HG03442 (cell line): ENCODE data around the gene ULK1.

Experiments
- ATAC-seq: cut with Tn5 transposase; IDR thresholded peaks from one replicate; pipeline ENCODE4 v1.9.1; 2021; ENCODE audit warnings: mild to moderate bottlenecking, moderate library complexity; ENCODE audit not compliant: unreplicated experiment

Gene ULK1

GRCh38 chr12:131907379-131908091, 13.1 kb downstream of the ULK1 start:
- ATAC-seq = no peak

- ATAC-seq = no peak
Measured at GRCh38 chr12:131908092-131909080, 14.0 kb downstream of the ULK1 start.

DNA sequence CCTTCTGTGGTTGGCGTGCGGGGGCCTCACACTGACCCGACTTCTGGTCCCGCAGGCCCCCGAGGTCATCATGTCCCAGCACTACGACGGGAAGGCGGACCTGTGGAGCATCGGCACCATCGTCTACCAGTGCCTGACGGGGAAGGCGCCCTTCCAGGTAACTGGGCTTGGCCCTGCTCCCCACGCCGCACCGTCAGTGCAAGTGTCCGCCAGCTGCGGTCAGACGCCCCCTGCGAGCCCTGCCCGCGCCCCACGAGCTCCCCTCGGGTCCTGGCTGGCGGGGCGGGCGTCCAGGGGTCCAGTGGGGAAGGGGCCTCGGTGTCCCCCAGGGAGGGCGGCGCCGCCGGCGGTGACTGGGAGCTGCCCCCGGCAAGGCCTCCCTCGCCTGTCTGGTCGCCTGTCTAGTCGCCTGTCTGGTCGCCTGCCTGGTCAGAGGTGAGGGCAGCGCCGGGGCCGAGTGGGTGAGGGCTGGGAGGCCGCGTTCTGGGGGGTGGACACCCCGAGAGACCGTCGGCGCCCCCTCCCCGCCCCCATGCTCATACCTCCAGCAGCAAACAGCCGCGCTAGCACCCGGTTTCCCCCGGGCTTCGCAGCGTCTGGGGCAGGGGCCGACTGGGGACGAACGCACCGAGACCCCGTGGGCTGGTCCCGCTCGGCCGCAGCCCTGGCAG, 14.8 kb downstream of the ULK1 start:
- ATAC-seq = no peak

GRCh38 chr12:131909752-131910219, 15.4 kb downstream of the ULK1 start:
- ATAC-seq = no peak

- ATAC-seq = no peak
Measured at GRCh38 chr12:131910302-131911027, 16.0 kb downstream of the ULK1 start.

- ATAC-seq = no peak
Measured at GRCh38 chr12:131911028-131911650, 16.7 kb downstream of the ULK1 start.

- no peak for ATAC-seq
Measured at GRCh38 chr12:131911851-131912477, 17.5 kb downstream of the ULK1 start.

DNA sequence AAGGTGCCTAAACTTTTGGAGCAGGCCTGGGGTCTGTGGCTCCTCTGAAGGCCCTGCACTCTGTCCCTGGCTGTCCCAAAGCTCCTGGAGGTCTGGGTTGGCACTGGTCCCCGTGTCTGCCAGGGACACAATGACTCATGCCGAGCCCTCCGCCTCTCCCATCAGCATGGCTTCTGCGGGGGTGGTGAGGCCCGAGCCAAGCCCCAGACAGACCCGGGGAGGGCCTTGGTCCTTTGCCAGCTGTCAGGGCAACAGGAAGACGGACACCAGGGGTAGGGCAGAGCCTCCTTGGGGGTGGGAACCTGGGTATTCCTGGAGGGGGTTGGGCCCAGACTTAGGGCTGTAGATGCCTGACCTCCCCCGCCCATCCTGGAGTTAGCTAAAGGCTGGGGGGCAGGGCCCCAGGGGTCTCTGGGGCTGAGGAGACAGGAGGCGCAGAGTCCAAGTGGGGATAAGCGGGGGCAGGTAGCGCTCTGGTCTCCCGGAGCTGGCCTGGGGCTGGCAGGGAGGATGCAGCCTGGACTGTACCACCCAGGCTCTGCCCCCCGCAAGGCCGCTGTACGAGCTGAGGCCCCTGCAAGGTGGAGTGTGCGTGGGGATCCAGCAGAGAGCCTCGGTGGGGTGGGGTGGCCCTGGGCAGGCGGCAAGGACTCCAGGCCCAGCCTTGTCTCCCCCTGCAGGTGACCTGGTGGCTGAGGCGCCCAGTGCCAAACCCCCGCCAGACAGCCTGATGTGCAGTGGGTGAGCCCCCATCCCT, 18.3 kb downstream of the ULK1 start:
- no peak for ATAC-seq

- no peak for ATAC-seq
Measured at GRCh38 chr12:131913666-131914065, 19.2 kb downstream of the ULK1 start.

DNA sequence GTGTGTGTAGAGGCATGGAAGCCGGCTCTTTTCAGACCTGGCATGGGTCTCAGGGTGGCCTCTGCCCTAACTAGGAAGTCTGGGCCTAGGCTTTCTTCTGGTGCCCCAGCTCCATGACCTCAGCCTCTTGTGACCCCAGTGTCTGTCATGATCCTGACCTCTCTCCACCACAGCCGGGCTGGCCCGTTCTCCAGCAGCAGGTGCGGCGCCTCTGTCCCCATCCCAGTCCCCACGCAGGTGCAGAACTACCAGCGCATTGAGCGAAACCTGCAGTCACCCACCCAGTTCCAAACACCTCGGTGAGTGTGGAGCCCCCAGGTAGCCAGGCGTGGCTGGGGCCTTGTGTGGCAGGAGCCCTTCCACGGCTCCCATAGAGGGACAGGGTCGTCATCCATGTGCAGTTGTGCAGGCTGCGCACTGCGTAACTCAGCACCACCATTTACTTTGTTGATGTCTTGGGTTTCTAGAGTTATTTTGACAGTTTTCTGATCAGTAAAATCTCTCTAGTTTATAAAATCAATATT, 19.8 kb downstream of the ULK1 start:
- ATAC-seq = no peak

GRCh38 chr12:131915000-131915689, 20.7 kb downstream of the ULK1 start:
- no peak for ATAC-seq

GRCh38 chr12:131915823-131916222, 21.4 kb downstream of the ULK1 start:
- no peak for ATAC-seq

GRCh38 chr12:131916306-131917138, 22.1 kb downstream of the ULK1 start:
- ATAC-seq = no peak

- ATAC-seq = no peak
Measured at GRCh38 chr12:131917139-131917710, 22.8 kb downstream of the ULK1 start.

- ATAC-seq = no peak
Measured at GRCh38 chr12:131917711-131918306, 23.4 kb downstream of the ULK1 start.

DNA sequence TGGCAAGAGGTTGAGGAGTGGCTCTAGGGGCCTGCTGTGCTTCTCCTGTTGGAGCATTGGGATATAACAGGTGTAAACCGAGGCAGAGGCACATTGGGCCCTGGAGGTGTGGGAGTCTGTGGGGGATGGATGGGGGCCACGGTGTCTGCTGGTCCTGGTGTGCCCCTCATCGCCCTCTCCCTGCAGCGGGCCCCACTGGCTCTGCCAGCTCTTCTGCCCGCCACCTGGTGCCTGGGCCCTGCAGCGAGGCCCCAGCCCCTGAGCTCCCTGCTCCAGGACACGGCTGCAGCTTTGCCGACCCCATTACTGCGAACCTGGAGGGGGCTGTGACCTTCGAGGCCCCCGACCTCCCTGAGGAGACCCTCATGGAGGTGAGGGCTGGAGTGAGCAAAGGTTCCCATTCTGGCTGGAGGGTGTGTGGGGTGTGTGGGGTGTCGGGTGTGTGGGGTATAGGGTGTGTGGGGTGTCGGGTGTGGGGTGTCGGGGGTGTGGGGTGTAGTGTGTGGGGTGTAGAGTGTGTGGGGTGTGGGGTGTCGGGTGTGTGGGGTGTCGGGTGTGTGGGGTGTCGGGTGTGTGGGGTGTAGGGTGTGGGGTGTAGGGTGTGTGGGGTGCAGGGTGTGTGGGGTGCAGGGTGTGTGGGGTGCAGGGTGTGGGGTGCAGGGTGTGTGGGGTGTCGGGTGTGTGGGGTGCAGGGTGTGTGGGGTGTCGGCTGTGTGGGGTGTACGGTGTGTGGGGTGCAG, 24.1 kb downstream of the ULK1 start:
- no peak for ATAC-seq
